Mucosa of stomach (tissue), 1 donor: ENCODE data around the gene VEGFA.

Experiments used
- H3K27me3 ChIP-seq: one replicate; pipeline ENCODE4 v1.7.0; 2013; ENCODE audit warnings: mild to moderate bottlenecking, low read length; ENCODE audit not compliant: control insufficient read depth, insufficient read depth
- H3K36me3 ChIP-seq: one replicate; pipeline ENCODE4 v1.7.0; 2013; ENCODE audit warnings: low read length; ENCODE audit not compliant: control insufficient read depth, insufficient read depth
- H3K4me1 ChIP-seq: one replicate; pipeline ENCODE4 v1.7.0; 2013; ENCODE audit warnings: mild to moderate bottlenecking, low read length; ENCODE audit not compliant: control insufficient read depth, insufficient read depth
- H3K4me3 ChIP-seq: one replicate; pipeline ENCODE4 v1.7.0; 2013; ENCODE audit warnings: low read length
- H3K9ac ChIP-seq: one replicate; pipeline ENCODE4 v1.7.0; 2013; ENCODE audit warnings: mild to moderate bottlenecking, low read length, moderate library complexity
- H3K9me3 ChIP-seq: one replicate; pipeline ENCODE4 v1.7.0; 2013; ENCODE audit warnings: mild to moderate bottlenecking, low read length, moderate library complexity; ENCODE audit not compliant: control insufficient read depth
- donor health status: Pancreatic carcinoma.

Gene VEGFA

GRCh38 chr6:43771858-43772680 is 2.1 kb downstream of the VEGFA start:
- peaks cover 70% of the 10 kb centered on the region for H3K4me1 ChIP-seq
- peak overlapping the region; percentile 100 for H3K4me3 ChIP-seq
- H3K9ac ChIP-seq = peak overlapping the region; percentile 99
- H3K36me3 ChIP-seq = peaks cover 20% of the 10 kb centered on the region
- H3K9me3 ChIP-seq = no peaks in the 10 kb centered on the region
- no peaks in the 10 kb centered on the region for H3K27me3 ChIP-seq

GRCh38 chr6:43772681-43773049 is 2.7 kb downstream of the VEGFA start:
- peaks cover 64% of the 10 kb centered on the region for H3K4me1 ChIP-seq
- H3K36me3 ChIP-seq = peaks cover 26% of the 10 kb centered on the region
- peak overlapping the region; percentile 100 for H3K4me3 ChIP-seq
- no peaks in the 10 kb centered on the region for H3K9me3 ChIP-seq
- no peaks in the 10 kb centered on the region for H3K27me3 ChIP-seq
- peak overlapping the region; percentile 99 for H3K9ac ChIP-seq

GRCh38 chr6:43773050-43773979 is 3.3 kb downstream of the VEGFA start:
- peak overlapping the region; percentile 99 for H3K9ac ChIP-seq
- H3K4me3 ChIP-seq = peak overlapping the region; percentile 100
- peaks cover 30% of the 10 kb centered on the region for H3K36me3 ChIP-seq
- H3K4me1 ChIP-seq = peaks cover 58% of the 10 kb centered on the region
- no peaks in the 10 kb centered on the region for H3K9me3 ChIP-seq
- no peaks in the 10 kb centered on the region for H3K27me3 ChIP-seq

GRCh38 chr6:43773980-43774775 is 4.2 kb downstream of the VEGFA start:
- Histone ChIP-seq H3K4me1 (peaks cover 56% of the 10 kb centered on the region), H3K27me3 (no peaks in the 10 kb centered on the region), H3K9ac (peak overlapping the region; percentile 99), H3K36me3 (peaks cover 39% of the 10 kb centered on the region), H3K4me3 (peak overlapping the region; percentile 100), H3K9me3 (no peaks in the 10 kb centered on the region)

GRCh38 chr6:43774776-43775534 is 4.9 kb downstream of the VEGFA start:
- Histone ChIP-seq H3K4me3 (peak overlapping the region; percentile 100), H3K9ac (peak overlapping the region; percentile 99)

GRCh38 chr6:43775535-43775885 is 5.5 kb downstream of the VEGFA start:
- Histone ChIP-seq H3K4me1 (peaks cover 50% of the 10 kb centered on the region), H3K4me3 (peak overlapping the region; percentile 38), H3K36me3 (peaks cover 49% of the 10 kb centered on the region), H3K27me3 (no peaks in the 10 kb centered on the region), H3K9me3 (no peaks in the 10 kb centered on the region), H3K9ac (peak overlapping the region; percentile 99)

More at GRCh38 chr6:43774776-43775534, 4.9 kb downstream of the VEGFA start:
- peaks cover 46% of the 10 kb centered on the region for H3K36me3 ChIP-seq
- peaks cover 50% of the 10 kb centered on the region for H3K4me1 ChIP-seq
- no peaks in the 10 kb centered on the region for H3K9me3 ChIP-seq
- H3K27me3 ChIP-seq = no peaks in the 10 kb centered on the region

- Histone ChIP-seq H3K4me1 (peaks cover 50% of the 10 kb centered on the region), H3K36me3 (peaks cover 49% of the 10 kb centered on the region), H3K9ac (peak overlapping the region; percentile 99), H3K4me3 (no peak overlapping the region), H3K9me3 (no peaks in the 10 kb centered on the region), H3K27me3 (no peaks in the 10 kb centered on the region)
Measured at GRCh38 chr6:43776115-43776798, 6.2 kb downstream of the VEGFA start.

GRCh38 chr6:43776799-43777776 is 7.1 kb downstream of the VEGFA start:
- Histone ChIP-seq H3K9me3 (no peaks in the 10 kb centered on the region), H3K9ac (no peak overlapping the region), H3K36me3 (peaks cover 51% of the 10 kb centered on the region), H3K4me3 (no peak overlapping the region), H3K4me1 (peaks cover 57% of the 10 kb centered on the region), H3K27me3 (no peaks in the 10 kb centered on the region)

GRCh38 chr6:43778131-43778855 is 8.3 kb downstream of the VEGFA start:
- Histone ChIP-seq H3K27me3 (no peaks in the 10 kb centered on the region), H3K9me3 (no peaks in the 10 kb centered on the region), H3K4me3 (no peak overlapping the region), H3K36me3 (peaks cover 59% of the 10 kb centered on the region), H3K9ac (no peak overlapping the region), H3K4me1 (peaks cover 52% of the 10 kb centered on the region)
